Activated T-helper 17 cell treated with anti-CD3 and anti-CD28 coated beads, Interleukin-2, amount 50 U/mL, for 72 hours (primary cell): ENCODE results near the gene DOK5. TPM values are rescaled to one million over a fixed set of nuclear protein-coding genes. Genes with fewer than 3 reads are reported as not detected.
"Not testable (repeated sequence)": the region's sequence is repeated elsewhere in the genome, so short reads cannot be mapped to it uniquely, and the experiment has no call there.

Experiments used
- ATAC-seq: fragments of 150-1000 bp; cut with Tn5 transposase; replicated peaks from 2 replicates; pipeline ENCODE4 v1.10.0; 2021; ENCODE audit warnings: mild to moderate bottlenecking, moderate library complexity
- H3K27ac Mint-ChIP-seq: one replicate; pipeline ENCODE4 v1.8.0; 2022; ENCODE audit warnings: mixed read lengths
- H3K27me3 Mint-ChIP-seq: one replicate; pipeline ENCODE4 v1.8.0; 2022; ENCODE audit warnings: mixed read lengths
- H3K36me3 Mint-ChIP-seq: one replicate; pipeline ENCODE4 v1.8.0; 2022; ENCODE audit warnings: low read depth, mild to moderate bottlenecking, mixed read lengths
- H3K4me1 Mint-ChIP-seq: one replicate; pipeline ENCODE4 v1.8.0; 2022; ENCODE audit warnings: mixed read lengths
- H3K4me3 Mint-ChIP-seq: one replicate; pipeline ENCODE4 v1.8.0; 2022; ENCODE audit warnings: mild to moderate bottlenecking, mixed read lengths
- H3K9me3 Mint-ChIP-seq: one replicate; pipeline ENCODE4 v1.8.0; 2022; ENCODE audit warnings: mixed read lengths
- total RNA-seq, 2 donors: library from RNA; stranded (reverse); gene quantifications; one replicate each; pipeline ENCODE4 v1.2.3, GENCODE V29; 2022

Gene DOK5
- total RNA-seq: under 1 TPM; 0.32 TPM

DNA sequence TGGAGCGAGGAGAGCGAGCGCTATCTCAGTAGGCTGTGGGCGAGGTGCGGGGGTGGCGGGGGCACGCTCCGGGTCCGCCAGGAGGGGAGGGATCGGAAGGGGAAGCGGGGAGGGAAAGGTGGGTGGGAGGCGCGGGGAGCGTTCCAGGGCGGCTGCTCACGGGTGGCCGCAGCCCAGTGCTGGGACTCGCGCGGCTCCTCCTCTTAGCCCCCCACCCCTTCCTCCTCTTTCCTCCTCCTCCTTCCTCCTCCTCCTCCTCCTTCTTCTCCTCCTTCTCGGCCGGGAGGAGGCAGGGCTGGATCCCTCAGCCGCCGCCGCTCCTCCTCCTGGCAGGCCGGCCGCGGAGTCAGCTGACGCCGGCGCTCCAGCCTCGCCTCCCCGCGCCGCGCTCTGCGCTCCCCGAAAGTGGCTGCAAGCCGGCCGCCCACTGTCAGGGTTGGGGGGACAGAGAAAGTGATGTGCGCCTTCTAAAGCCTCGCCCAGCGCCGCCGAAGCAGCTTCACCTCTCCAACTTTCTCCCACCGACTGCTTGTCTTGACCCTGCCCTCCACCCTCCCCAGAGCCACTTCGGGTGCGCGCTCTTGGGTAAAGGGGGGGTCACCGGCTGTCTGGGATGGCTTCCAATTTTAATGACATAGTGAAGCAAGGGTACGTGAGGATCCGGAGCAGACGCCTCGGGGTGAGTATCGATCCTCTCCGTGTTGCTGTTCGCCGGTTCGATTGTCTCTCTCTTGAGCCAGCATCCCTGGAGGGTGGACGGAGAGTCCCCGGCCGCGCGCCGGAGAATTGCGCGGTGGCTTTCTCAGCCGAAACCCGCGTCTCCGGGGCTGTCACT lies at the start of gene DOK5:
Gene DOK5 (plus strand): TSS at position 260 of the 835 bp plus-strand sequence. CDS start 354 bp downstream, at position 614.
- H3K27me3 Mint-ChIP-seq: peaks cover 49% of the 10 kb centered on the region
- no peak for ATAC-seq
- peaks cover 5% of the 10 kb centered on the region for H3K9me3 Mint-ChIP-seq
- no peaks in the 10 kb centered on the region for H3K4me1 Mint-ChIP-seq
- H3K4me3 Mint-ChIP-seq: no peak within 1 kb of the TSS
- no peak within 1 kb of the TSS for H3K27ac Mint-ChIP-seq
- H3K36me3 Mint-ChIP-seq: no peaks in the 10 kb centered on the region

DNA sequence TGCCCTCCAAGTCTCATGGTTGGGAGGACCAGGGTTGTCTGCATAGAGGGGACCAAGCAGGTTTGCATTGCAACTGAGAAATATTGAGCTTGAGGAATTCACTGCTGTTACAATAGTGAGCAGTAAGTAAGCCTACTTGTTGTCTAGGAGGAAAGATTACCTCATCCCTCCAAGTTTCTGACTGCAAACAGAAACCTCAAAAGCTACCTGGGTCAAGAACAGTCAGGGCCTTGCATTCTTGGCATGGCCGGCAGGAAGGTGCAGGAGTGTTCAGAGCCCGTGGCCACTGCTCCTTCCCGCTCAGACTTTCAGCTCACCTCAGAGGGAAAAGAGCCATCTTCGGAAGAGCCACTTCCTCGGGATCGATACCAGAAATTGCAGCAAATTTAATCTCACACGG lies 46.0 kb upstream of the DOK5 start:
- H3K36me3 Mint-ChIP-seq: no peaks in the 10 kb centered on the region
- ATAC-seq: no peak
- H3K9me3 Mint-ChIP-seq: peaks cover 12% of the 10 kb centered on the region
- peaks cover 6% of the 10 kb centered on the region for H3K27me3 Mint-ChIP-seq
- no peak overlapping the region for H3K4me3 Mint-ChIP-seq
- no peaks in the 10 kb centered on the region for H3K4me1 Mint-ChIP-seq
- no peak overlapping the region for H3K27ac Mint-ChIP-seq

DNA sequence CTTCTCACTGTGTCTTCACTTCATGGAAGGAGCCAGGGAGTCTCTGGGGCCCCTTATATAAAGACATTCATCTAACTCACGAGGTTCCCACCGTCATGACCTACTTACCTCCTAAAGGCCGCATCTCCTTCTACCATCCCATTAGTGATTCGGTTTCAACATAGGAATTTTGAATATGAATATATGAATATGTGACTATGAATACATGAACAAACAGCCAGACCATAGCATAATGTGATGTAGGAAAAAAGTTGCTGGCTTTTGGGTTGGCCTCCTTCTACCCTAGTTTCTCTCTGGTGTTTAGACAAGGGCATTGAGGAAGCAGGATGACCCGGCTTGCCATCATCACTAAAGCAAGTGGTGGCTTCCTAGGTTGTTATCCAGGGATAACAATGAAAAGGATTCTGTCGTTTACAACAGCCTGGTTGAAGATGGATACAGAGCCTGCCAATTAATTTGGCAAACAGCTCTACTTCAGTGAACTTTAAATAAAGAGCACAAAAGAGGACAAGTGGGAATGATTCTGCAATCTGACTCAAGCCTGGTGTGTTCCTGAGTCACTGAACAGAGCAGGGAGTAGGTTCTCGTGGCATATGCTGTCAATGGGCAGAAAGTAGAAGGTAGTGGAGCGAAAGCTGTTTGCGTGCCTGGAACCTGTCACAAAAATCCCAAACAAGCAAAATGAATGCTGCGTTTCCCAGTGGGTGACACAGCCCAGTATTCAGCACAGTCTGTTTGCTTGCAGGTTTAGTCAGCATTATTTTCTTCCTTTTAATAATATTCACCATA lies 44.0 kb upstream of the DOK5 start:
- peaks cover 3% of the 10 kb centered on the region for H3K9me3 Mint-ChIP-seq

DNA sequence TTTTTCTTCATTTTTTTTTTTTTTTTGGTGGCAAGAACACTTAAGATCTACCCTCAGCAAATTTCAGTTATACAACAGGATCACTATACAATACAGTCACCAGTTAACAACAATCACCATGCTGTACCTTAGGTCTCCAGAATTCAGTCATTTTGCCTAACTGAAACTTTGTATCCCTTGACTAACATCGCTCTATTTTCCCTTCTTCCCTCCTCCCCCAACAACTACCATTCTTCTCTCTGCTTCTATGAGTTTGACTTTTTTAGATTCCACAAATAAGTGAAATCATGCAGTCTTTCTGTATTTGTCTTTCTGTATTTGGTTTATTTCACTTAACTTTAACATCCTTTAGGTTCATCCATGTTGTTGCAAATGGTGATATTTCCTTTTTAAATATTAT lies 42.4 kb upstream of the DOK5 start:
- Mint-ChIP-seq H3K27me3 (no peaks in the 10 kb centered on the region), H3K27ac (no peak overlapping the region), H3K4me3 (no peak overlapping the region), H3K4me1 (no peaks in the 10 kb centered on the region), H3K36me3 (no peaks in the 10 kb centered on the region), H3K9me3 (peaks cover 3% of the 10 kb centered on the region)
- ATAC-seq: no peak

More for the DNA sequence above, 44.0 kb upstream of the DOK5 start:
- H3K27me3 Mint-ChIP-seq: no peaks in the 10 kb centered on the region
- no peak for ATAC-seq
- H3K4me1 Mint-ChIP-seq: no peaks in the 10 kb centered on the region
- H3K4me3 Mint-ChIP-seq: no peak overlapping the region
- no peak overlapping the region for H3K27ac Mint-ChIP-seq
- no peaks in the 10 kb centered on the region for H3K36me3 Mint-ChIP-seq

DNA sequence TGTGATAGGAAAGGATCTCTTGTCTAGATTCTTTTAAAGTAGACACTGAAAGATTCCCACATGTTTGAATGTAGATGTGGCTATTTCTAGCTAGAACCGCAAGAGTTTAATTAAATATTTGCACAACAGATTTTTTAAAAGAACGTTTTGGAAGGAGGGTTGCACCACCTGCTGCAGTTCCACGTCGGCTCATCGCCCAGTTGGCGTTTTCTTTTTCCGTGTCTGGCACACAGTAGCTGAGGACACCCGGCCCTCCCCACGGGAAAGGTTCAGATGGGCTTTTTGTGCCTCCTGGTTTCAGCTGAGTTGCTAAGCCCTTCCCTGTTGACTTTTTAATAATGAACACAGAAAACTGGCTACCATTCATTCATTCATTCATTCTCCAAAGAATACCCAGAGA lies 41.8 kb upstream of the DOK5 start:
- ATAC-seq: no peak
- no peaks in the 10 kb centered on the region for H3K4me1 Mint-ChIP-seq
- H3K27me3 Mint-ChIP-seq: peaks cover 4% of the 10 kb centered on the region
- no peak overlapping the region for H3K27ac Mint-ChIP-seq
- no peak overlapping the region for H3K4me3 Mint-ChIP-seq
- H3K36me3 Mint-ChIP-seq: no peaks in the 10 kb centered on the region
- peaks cover 2% of the 10 kb centered on the region for H3K9me3 Mint-ChIP-seq

DNA sequence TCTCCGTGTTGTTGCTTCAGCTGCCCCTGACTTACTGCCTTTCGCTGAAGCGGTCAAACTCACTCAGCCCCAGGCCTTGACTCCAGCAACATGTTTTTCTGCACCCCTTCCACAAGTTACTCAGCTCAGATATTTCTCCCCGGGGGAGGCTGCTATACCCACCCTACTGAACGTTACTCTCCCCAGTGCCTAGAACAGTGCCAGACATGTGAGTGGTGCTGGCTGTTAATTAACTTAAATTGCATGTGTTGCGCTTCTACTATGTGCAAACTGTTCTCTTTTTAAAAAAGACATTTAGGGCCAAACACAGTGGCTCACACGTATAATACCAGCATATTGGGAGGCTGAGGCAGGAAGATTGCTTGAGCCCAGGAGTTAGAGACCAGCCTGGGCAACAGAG lies 41.2 kb upstream of the DOK5 start:
- no peak for ATAC-seq
- Mint-ChIP-seq H3K9me3 (no peaks in the 10 kb centered on the region), H3K36me3 (no peaks in the 10 kb centered on the region), H3K4me1 (no peaks in the 10 kb centered on the region), H3K27me3 (peaks cover 4% of the 10 kb centered on the region), H3K4me3 (no peak overlapping the region), H3K27ac (no peak overlapping the region)

DNA sequence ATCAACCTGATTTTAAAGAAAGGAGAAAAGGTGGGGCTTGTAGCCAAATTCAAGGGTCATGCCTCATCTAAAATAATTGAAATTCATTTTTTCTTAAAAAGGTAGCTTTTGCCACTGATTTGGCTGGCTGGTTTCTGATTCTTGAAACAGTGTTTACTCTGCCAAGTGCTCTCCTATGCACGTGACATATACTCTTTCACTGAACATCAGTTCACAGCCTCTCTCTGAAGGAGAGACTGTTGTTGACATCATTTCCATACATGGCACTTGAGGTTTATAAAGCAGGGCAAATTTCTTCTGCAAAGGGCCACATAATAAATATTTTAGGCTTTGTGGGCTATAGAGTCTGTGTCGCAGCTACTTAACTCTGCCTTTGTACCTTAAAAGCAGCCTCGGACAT lies 40.4 kb upstream of the DOK5 start:
- H3K27ac Mint-ChIP-seq: no peak overlapping the region
- no peak overlapping the region for H3K4me3 Mint-ChIP-seq
- H3K36me3 Mint-ChIP-seq: no peaks in the 10 kb centered on the region
- H3K9me3 Mint-ChIP-seq: no peaks in the 10 kb centered on the region
- ATAC-seq: no peak
- H3K4me1 Mint-ChIP-seq: no peaks in the 10 kb centered on the region
- peaks cover 4% of the 10 kb centered on the region for H3K27me3 Mint-ChIP-seq

DNA sequence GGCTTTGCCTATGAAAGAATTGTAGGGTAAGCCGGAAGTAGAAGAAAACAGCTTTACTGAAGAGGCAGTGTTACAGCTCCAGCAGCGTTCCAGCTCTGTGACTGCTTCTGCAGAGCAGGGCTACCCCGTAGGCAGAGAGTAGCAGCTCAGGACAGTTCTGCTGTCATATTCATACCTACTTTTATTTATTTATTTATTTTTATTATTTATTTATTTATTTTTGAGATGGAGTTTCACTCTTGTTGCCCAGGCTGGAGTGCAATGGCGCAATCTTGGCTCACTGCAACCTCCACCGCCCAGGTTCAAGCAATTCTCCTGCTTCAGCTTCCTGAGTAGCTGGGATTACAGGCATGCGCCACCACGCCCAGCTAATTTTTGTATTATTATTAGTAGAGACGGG lies 39.0 kb upstream of the DOK5 start:
- not testable (repeated sequence) for ATAC-seq, H3K4me1 Mint-ChIP-seq, H3K9me3 Mint-ChIP-seq, H3K36me3 Mint-ChIP-seq, H3K27me3 Mint-ChIP-seq, H3K27ac Mint-ChIP-seq, H3K4me3 Mint-ChIP-seq

DNA sequence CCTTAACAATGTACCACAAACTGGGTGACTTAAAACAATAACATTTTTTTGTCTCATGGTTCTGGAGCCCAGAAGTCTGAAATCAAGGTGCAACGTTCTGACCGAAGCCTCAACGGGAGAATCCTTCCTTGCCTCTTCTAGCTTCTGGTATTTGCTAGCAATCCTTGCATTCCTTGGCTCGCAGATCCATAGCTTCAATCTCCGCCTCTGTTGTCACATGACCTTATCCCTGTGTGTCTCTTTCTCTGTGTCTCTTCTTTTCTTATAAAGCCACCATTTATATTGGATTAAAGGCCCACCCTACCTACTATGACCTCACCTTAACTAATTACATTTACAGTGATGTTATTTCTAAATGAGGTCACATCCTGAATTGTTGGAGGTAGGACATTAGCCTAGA lies 37.2 kb upstream of the DOK5 start:
- H3K36me3 Mint-ChIP-seq: no peaks in the 10 kb centered on the region
- H3K27ac Mint-ChIP-seq: no peak overlapping the region
- no peak for ATAC-seq
- H3K4me3 Mint-ChIP-seq: no peak overlapping the region
- no peaks in the 10 kb centered on the region for H3K4me1 Mint-ChIP-seq
- H3K9me3 Mint-ChIP-seq: no peaks in the 10 kb centered on the region
- H3K27me3 Mint-ChIP-seq: peaks cover 4% of the 10 kb centered on the region

DNA sequence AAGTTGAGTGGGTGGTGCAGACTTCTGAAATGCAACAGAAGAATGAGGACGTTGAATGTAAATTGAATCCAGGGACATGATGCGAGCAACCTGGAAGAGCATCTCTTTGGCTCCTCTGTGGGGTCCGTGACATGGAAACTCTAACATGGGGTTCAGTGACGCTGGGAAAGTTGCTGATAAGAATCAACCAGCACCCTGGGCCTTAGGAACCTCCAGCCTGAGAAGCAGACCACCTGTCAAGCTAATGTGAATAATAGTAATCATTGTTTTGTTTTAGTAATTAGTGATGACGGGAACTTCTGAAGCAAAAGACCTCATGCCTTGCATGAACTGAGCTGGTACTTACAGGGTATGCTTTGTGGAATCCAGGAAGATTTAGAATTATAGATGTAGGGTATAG lies 25.2 kb upstream of the DOK5 start:
- Mint-ChIP-seq H3K27me3 (peaks cover 6% of the 10 kb centered on the region), H3K27ac (no peak overlapping the region), H3K4me1 (no peaks in the 10 kb centered on the region), H3K36me3 (no peaks in the 10 kb centered on the region), H3K4me3 (no peak overlapping the region), H3K9me3 (peaks cover 5% of the 10 kb centered on the region)
- no peak for ATAC-seq

DNA sequence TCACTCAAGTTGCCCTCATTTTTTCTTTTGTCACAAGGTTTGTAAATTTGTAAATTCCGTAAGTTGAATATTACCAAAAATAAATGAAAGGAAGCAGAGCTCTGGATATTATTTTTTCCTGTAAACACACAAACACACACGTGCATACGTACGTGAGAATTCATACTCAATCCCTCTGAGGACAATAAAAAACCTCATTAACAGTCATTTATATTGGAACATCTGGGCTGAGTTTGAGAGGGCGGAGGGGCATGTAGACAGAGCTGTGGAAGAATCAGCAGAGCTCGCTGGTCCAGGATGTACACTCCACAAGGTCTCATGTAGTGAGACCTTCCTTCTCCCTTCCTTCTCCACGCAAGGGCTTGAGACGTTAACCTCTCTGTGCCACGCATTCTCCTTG lies 24.2 kb upstream of the DOK5 start:
- no peaks in the 10 kb centered on the region for H3K36me3 Mint-ChIP-seq
- H3K9me3 Mint-ChIP-seq: peaks cover 5% of the 10 kb centered on the region
- H3K27me3 Mint-ChIP-seq: peaks cover 6% of the 10 kb centered on the region
- no peak overlapping the region for H3K27ac Mint-ChIP-seq
- ATAC-seq: no peak
- H3K4me1 Mint-ChIP-seq: no peaks in the 10 kb centered on the region
- H3K4me3 Mint-ChIP-seq: no peak overlapping the region

DNA sequence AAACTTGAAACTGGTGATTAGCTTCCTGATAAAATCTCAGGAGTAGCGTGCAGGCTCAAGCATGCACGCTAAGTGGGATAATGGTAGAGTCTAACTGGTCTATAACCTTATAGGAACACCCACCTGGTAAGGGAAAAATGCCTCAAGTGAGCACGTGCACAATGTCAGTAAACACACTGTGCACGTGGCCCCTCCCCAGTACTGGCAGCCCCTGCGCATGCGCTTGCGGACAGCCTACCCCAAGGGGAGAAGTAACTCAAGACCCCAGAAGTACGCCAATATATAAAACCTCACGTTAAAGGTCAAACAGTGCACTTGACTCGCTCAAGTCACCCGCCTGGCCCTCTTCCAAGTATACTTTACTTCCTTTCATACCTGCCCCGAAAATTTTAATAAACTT lies 23.1 kb upstream of the DOK5 start:
- peaks cover 5% of the 10 kb centered on the region for H3K9me3 Mint-ChIP-seq

DNA sequence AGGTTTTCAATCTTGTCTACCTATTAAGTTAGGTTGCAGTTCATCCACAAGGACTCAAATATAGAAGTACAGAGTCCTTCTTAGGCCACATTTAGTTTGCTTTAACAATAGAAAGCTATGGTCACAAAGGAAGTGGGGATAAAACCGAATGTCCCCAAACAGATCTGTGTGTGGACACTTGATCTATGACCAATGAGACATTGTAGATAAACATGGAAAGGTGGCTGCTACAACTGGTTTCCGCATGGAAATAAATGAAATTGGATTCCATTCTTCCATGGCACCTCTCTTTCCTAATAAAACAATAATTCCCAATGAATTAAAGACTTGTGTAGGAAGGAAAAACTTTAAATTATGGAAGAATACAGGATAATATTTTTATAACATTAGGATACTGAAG lies 20.4 kb upstream of the DOK5 start:
- no peaks in the 10 kb centered on the region for H3K36me3 Mint-ChIP-seq
- no peak for ATAC-seq
- no peaks in the 10 kb centered on the region for H3K4me1 Mint-ChIP-seq
- H3K4me3 Mint-ChIP-seq: no peak overlapping the region
- peaks cover 4% of the 10 kb centered on the region for H3K27me3 Mint-ChIP-seq
- H3K9me3 Mint-ChIP-seq: peaks cover 5% of the 10 kb centered on the region
- H3K27ac Mint-ChIP-seq: no peak overlapping the region

More for the DNA sequence above, 23.1 kb upstream of the DOK5 start:
- Mint-ChIP-seq H3K27me3 (peaks cover 10% of the 10 kb centered on the region), H3K27ac (no peak overlapping the region), H3K36me3 (no peaks in the 10 kb centered on the region), H3K4me1 (no peaks in the 10 kb centered on the region), H3K4me3 (no peak overlapping the region)
- ATAC-seq: no peak

DNA sequence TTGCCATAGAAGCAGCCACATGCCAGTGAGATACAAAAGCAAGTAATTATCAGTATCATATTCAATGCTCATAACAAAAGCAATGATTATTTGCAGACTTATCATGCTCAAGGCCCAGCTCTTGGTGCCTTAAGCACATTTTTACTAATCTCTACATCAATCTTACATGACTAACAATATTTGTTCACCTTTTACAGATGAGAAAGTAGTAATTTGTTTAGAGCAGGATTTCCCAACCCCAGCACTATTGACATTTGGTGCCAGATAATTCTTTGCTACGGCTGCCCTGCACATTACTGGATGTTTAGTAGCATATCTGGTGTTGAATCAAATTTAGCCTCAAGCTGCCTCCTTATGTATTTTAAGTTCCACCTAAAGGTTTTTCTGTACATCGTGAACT lies 19.0 kb upstream of the DOK5 start:
- Mint-ChIP-seq H3K27ac (no peak overlapping the region), H3K4me1 (no peaks in the 10 kb centered on the region), H3K36me3 (no peaks in the 10 kb centered on the region), H3K4me3 (no peak overlapping the region), H3K27me3 (peaks cover 4% of the 10 kb centered on the region), H3K9me3 (peaks cover 5% of the 10 kb centered on the region)
- no peak for ATAC-seq

DNA sequence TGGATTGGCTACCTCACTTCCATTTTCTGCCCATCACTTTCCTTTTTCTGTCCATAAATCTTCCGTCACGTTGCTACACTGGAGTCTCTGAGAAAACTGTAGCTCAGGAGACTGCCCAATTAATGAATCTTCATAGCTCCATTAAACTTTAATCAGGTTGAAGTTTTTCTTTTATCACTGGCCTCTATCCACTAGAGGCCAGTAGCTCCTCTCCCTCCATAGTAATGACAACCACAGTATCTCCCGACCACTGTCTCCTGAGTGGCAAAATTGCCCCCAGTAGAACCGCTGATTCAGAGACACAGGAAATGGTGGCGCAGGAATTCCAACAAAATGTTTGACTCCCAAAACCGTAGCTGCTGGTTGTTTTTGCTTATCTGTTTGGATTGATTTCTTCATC lies 18.4 kb upstream of the DOK5 start:
- Mint-ChIP-seq H3K9me3 (peaks cover 5% of the 10 kb centered on the region), H3K27ac (no peak overlapping the region), H3K36me3 (no peaks in the 10 kb centered on the region), H3K4me1 (no peaks in the 10 kb centered on the region), H3K27me3 (peaks cover 4% of the 10 kb centered on the region), H3K4me3 (no peak overlapping the region)
- no peak for ATAC-seq
